C4-2B (cell line): ENCODE measurements around the gene LRP5.

Experiments used
- ZFX ChIP-seq: fragments of 450-650 bp; IDR thresholded peaks from 2 replicates; pipeline ENCODE4 v1.6.1; 2017
- TF ChIP-seq, protein P1 (sequence below): fragments of 450-650 bp; conservative IDR thresholded peaks from 2 replicates; pipeline ENCODE4 v1.5.1; 2017; ENCODE audit warnings: mild to moderate bottlenecking

GRCh38 chr11:68343761-68344256 is 31.4 kb downstream of the LRP5 start:
- TF ChIP-seq, protein P1, sequence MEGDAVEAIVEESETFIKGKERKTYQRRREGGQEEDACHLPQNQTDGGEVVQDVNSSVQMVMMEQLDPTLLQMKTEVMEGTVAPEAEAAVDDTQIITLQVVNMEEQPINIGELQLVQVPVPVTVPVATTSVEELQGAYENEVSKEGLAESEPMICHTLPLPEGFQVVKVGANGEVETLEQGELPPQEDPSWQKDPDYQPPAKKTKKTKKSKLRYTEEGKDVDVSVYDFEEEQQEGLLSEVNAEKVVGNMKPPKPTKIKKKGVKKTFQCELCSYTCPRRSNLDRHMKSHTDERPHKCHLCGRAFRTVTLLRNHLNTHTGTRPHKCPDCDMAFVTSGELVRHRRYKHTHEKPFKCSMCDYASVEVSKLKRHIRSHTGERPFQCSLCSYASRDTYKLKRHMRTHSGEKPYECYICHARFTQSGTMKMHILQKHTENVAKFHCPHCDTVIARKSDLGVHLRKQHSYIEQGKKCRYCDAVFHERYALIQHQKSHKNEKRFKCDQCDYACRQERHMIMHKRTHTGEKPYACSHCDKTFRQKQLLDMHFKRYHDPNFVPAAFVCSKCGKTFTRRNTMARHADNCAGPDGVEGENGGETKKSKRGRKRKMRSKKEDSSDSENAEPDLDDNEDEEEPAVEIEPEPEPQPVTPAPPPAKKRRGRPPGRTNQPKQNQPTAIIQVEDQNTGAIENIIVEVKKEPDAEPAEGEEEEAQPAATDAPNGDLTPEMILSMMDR, result no peak
- no peak for TF ChIP-seq ZFX
